NB4 (cell line): ENCODE results near the gene COG5.

ENCODE experiments used
- DNase-seq: peaks from one replicate; pipeline ENCODE4 v3.0.0; 2010; ENCODE audit warnings: low read depth
- H3K4me3 ChIP-seq: one replicate; pipeline ENCODE4 v1.5.1; 2011; ENCODE audit warnings: mild to moderate bottlenecking, low read depth, low read length, moderate library complexity
- CTCF ChIP-seq: IDR thresholded peaks from one replicate; pipeline ENCODE4 v1.5.1; 2012; ENCODE audit warnings: low read depth, low read length
- MAX ChIP-seq: IDR thresholded peaks from 2 replicates; pipeline ENCODE4 v1.6.1; 2011; ENCODE audit warnings: low read depth, low read length
- MYC ChIP-seq: IDR thresholded peaks from 2 replicates; pipeline ENCODE4 v1.6.1; 2011; ENCODE audit warnings: low read depth, low read length
- POLR2A ChIP-seq: IDR thresholded peaks from 2 replicates; pipeline ENCODE4 v1.6.1; 2011; ENCODE audit warnings: mild to moderate bottlenecking; ENCODE audit not compliant: insufficient read length; ENCODE audit errors: extremely low read depth

Gene COG5

GRCh38 chr7:107209565-107209964, 354.2 kb downstream of the COG5 start:
- no peak overlapping the region for H3K4me3 ChIP-seq
- no peak for DNase-seq
- no peak for TF ChIP-seq MAX
- no peak for TF ChIP-seq CTCF
- TF ChIP-seq MYC = no peak
- no peak for TF ChIP-seq POLR2A

GRCh38 chr7:107208563-107208962, 355.2 kb downstream of the COG5 start:
- DNase-seq = no peak
- TF ChIP-seq MYC (no peak), MAX (no peak), CTCF (no peak), POLR2A (no peak)
- no peak overlapping the region for H3K4me3 ChIP-seq

- DNase-seq = no peak
- TF ChIP-seq MAX = no peak
- H3K4me3 ChIP-seq = no peak overlapping the region
Observed at GRCh38 chr7:107208024-107208521, 355.6 kb downstream of the COG5 start.

GRCh38 chr7:107207459-107207858, 356.3 kb downstream of the COG5 start:
- TF ChIP-seq MYC (no peak), POLR2A (no peak), CTCF (no peak), MAX (no peak)
- no peak overlapping the region for H3K4me3 ChIP-seq

GRCh38 chr7:107206706-107207105, 357.0 kb downstream of the COG5 start:
- TF ChIP-seq MYC (no peak), MAX (no peak), POLR2A (no peak), CTCF (no peak)
- no peak overlapping the region for H3K4me3 ChIP-seq
- DNase-seq = no peak

More at GRCh38 chr7:107207459-107207858, 356.3 kb downstream of the COG5 start:
- no peak for DNase-seq

GRCh38 chr7:107206136-107206535, 357.6 kb downstream of the COG5 start:
- no peak for DNase-seq
- no peak overlapping the region for H3K4me3 ChIP-seq
- TF ChIP-seq POLR2A = no peak
- TF ChIP-seq MYC = no peak
- TF ChIP-seq MAX = no peak
- TF ChIP-seq CTCF = no peak
